ENCODE results near the gene SLC51A.

Gene SLC51A

GRCh38 chr3:196175722-196176121 lies 40.6 kb upstream of the SLC51A start:
- TF ChIP-seq CTCF (IDR thresholded peaks at IDR 0.05; ENCODE audit: insufficient read depth, low read depth, low read length, missing control alignments), result no peak
- DNase-seq (ENCODE audit: low read depth), result no peak

GRCh38 chr3:196177567-196177966 lies 38.8 kb upstream of the SLC51A start:
- no peak for DNase-seq (ENCODE audit: low read depth)
- TF ChIP-seq CTCF (IDR thresholded peaks at IDR 0.05; ENCODE audit: insufficient read depth, low read depth, low read length, missing control alignments), result no peak
- no peak overlapping the region for H3K4me3 ChIP-seq (ENCODE audit: low read depth, low read length)

More at GRCh38 chr3:196175722-196176121, 40.6 kb upstream of the SLC51A start:
- H3K4me3 ChIP-seq (ENCODE audit: low read depth, low read length), result no peak overlapping the region

GRCh38 chr3:196177967-196178366 lies 38.4 kb upstream of the SLC51A start:
- DNase-seq (ENCODE audit: low read depth), result no peak
- H3K4me3 ChIP-seq (ENCODE audit: low read depth, low read length), result no peak overlapping the region
- no peak for TF ChIP-seq CTCF (IDR thresholded peaks at IDR 0.05; ENCODE audit: insufficient read depth, low read depth, low read length, missing control alignments)

- TF ChIP-seq CTCF (IDR thresholded peaks at IDR 0.05; ENCODE audit: insufficient read depth, low read depth, low read length, missing control alignments), result no peak
- peak overlapping the region; percentile 47 for H3K4me3 ChIP-seq (ENCODE audit: low read depth, low read length)
- no peak for DNase-seq (ENCODE audit: low read depth)
These were observed 37.3 kb upstream of the SLC51A start for GRCh38 chr3:196178993-196179379.

- DNase-seq (ENCODE audit: low read depth), result peak; percentile 97
- H3K4me3 ChIP-seq (ENCODE audit: low read depth, low read length), result peak overlapping the region; percentile 47
- TF ChIP-seq CTCF (IDR thresholded peaks at IDR 0.05; ENCODE audit: insufficient read depth, low read depth, low read length, missing control alignments), result peak; percentile 38
These were observed 36.7 kb upstream of the SLC51A start for GRCh38 chr3:196179380-196180308.

GRCh38 chr3:196180346-196180745 lies 36.0 kb upstream of the SLC51A start:
- no peak for TF ChIP-seq CTCF (IDR thresholded peaks at IDR 0.05; ENCODE audit: insufficient read depth, low read depth, low read length, missing control alignments)
- DNase-seq (ENCODE audit: low read depth), result no peak
- peak overlapping the region; percentile 47 for H3K4me3 ChIP-seq (ENCODE audit: low read depth, low read length)
